GM19025 (cell line): ENCODE measurements around the gene SPATA33.
"Not testable (repeated sequence)": the region's sequence is repeated elsewhere in the genome, so short reads cannot be mapped to it uniquely, and the experiment has no call there.

Experiments used
- ATAC-seq: cut with Tn5 transposase; IDR thresholded peaks from one replicate; pipeline ENCODE4 v1.9.1; 2021; ENCODE audit warnings: mild to moderate bottlenecking, low read depth, moderate library complexity; ENCODE audit not compliant: unreplicated experiment

The SPATA33 gene

GRCh38 chr16:89624777-89625761 is 32.6 kb upstream of the SPATA33 start:
- no peak for ATAC-seq

GRCh38 chr16:89629827-89630610 is 27.6 kb upstream of the SPATA33 start:
- ATAC-seq: no peak

- no peak for ATAC-seq
Observed at GRCh38 chr16:89633064-89633631, 24.5 kb upstream of the SPATA33 start.

DNA sequence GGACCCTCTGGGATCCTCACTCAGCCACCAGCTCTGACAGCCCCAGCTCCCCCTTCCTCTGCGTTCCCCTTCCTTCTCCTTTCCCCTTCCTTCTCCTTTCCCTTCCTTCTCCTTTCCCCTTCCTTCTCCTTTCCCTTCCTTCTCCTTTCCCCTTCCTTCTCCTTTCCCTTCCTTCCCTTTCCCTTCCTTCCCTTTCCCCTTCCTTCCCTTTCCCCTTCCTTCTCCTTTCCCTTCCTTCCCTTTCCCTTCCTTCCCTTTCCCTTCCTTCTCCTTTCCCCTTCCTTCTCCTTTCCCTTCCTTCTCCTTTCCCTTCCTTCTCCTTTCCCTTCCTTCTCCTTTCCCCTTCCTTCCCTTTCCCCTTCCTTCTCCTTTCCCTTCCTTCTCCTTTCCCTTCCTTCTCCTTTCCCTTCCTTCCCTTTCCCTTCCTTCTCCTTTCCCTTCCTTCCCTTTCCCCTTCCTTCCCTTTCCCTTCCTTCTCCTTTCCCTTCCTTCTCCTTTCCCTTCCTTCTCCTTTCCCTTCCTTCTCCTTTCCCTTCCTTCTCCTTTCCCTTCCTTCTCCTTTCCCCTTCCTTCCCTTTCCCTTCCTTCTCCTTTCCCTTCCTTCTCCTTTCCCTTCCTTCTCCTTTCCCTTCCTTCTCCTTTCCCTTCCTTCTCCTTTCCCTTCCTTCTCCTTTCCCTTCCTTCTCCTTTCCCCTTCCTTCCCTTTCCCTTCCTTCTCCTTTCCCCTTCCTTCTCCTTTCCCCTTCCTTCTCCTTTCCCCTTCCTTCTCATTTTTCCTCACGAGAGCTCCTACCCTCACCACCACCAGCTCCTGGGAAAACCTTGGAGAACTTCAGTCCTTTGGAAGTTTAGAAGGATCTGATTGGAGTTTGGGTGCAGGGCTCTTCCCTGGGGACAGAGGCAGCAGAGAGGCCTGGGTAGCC is 22.9 kb upstream of the SPATA33 start:
- ATAC-seq: not testable (repeated sequence)

DNA sequence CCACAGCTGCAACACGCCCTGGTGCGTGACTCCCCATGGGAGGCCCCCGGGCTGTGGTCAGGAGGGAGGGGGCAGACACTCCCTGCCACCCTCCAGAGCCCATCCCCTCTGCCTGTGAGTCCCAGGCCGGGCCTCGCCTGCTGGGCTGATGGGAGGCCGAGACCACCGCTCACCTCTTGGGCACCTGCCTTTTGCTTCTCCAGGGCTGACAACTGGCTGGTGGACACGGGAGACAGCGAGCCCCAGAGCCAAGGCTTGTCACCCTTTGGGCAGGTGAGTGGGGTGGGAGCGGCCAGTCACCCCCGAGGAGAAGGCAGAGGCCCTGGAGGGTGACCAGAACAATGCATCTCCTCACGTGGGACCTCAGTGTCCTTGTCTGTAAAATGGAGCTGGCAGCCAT is 21.0 kb upstream of the SPATA33 start:
- no peak for ATAC-seq

DNA sequence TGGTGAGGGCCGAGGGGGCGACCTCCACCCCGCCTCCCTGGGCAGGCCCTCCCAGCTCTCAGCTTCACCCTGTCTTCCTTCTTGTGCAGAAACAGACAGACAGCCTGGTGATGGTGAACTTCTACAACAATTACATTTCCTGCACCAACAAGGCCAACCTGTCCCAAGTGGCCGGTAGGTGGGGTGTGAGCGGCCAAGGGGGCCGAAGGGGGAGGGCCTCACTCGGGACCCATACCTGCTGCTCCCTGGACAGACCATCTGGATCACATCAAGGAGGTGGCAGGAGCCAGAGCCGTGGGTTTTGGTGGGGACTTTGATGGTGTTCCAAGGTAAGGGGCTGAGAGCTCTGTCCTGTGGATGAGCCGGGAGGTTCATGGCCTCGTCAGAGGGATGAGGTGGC is 20.3 kb upstream of the SPATA33 start:
- no peak for ATAC-seq

- no peak for ATAC-seq
Observed at GRCh38 chr16:89638455-89638854, 19.2 kb upstream of the SPATA33 start.

DNA sequence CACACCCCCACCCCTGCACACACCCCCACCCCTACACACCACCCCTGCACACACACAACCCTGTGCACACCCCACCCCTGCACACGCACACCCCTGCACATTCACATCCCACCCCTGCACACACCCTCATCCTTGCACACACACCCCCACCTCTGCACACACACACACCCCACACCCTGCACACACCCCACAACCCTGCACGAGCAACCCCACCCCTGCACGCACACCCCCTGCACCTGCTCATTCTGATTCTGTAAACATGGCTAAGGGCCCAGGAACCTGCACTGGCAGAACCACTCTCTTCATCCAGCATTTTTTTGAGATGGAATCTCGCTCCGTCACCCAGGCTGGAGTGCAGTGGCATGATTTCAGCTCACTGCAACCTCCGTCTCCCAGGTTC is 18.3 kb upstream of the SPATA33 start:
- no peak for ATAC-seq

DNA sequence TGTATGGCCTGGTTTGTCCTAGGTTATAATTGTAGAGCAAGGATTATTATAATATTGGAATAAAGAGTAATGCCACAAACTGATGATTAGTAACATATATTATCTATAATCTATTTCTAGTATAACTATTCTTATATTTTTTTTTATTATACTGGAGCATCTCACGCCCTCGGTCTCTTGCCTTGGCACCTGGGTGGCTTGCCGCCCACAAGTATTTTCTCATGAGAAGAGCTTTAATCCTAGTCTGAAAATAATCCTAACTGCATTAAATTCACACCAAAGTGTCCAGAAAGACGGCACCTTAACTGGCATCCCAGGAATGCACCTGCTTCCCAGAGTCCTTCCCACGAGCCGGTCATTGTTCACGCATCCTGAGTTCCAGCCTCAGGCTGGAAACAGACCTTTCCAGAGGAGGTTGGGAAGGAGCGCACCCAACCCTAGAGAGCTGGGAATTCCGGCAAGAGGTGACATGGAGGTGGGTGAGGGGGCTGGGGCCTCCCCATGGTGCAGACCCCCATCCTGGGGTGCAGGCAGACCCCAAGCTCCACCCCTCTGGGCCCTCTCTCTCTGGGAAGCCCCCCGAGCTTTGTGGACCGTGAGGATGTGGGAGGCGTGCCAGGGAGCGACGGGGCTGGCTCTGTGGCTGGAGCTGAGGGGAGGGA is 16.0 kb upstream of the SPATA33 start:
- no peak for ATAC-seq

GRCh38 chr16:89642574-89642973 is 15.1 kb upstream of the SPATA33 start:
- no peak for ATAC-seq

DNA sequence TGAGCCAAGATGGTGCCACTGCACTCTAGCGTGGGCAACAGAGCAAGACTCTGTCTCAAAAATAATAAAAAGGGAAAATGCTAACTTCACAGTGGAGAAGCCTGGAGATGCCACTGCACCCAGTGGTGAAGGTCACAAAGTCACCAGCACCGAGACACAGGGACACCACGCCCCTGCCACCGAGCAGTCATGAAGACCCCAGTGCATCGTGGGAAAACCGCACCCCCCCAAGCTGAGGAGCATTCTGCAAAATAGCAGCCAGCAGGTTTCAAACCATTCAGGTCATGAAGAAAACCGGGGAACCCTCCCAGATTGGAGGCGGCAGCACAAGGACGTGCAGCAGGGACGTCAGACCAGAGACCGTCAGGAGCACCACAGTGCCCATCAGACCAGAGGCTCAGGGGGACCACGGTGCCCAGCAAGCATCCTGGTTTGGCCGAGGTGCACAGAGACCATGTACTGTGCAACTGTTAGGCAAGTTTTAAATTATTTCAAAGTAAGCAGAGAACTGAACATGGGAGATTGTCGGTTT is 13.8 kb upstream of the SPATA33 start:
- no peak for ATAC-seq

DNA sequence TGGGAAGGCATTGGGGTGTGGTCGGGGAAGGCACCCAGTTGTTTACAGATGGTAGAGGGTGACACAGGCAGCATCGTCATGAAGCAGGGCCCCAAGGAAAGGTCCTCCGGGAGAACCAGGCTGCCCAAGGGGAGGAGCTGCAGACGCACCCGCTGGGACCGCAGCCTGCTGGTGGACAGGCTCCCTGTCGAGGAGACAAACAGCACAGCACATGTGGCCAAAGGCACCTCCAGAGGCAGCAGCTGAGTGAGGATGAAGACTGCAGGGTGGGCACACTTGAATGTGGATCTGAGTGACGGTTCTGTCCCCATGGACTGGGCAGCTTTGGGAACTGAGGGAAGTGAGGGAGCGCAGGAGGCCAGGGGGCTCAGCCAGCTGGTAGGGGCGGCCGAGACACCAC is 12.5 kb upstream of the SPATA33 start:
- no peak for ATAC-seq

DNA sequence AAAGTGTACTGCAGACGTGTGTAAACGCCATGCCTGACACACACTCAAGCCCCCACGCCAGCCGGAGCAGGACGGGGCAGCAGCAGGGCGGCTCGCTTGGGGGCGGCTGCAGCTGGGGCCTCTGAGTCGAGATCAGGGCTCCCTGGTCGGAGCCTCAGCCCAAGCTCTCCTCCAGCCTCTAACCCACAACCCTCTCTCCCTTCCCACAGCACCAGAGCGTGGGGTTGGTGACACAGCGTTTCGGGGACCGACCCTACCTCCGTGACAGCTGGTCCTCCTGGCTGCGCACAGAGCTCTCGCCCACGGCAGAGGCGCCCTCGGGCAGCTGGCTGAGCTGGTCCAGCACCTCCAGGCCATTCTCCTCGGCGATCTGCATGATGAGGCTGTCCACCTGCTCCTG is 11.4 kb upstream of the SPATA33 start:
- no peak for ATAC-seq

DNA sequence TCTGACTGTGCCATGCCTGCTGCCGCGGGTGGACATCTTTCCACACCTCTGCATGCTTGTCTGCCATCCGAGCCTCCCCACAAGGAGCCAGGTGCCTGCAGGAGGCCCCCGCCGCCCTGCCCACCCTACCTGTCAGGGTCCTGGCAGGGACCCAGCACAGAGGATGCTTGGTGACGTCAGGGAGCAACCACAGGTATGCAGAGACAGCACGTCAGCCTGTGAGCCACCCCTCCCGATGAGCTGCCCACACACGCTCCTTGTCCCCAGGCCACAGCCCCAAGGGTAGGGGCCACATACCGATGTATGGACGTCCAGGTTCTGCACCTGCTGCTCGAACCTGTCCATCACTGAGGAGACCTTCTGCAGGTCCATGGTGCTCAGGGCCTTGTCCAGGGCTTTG is 10.7 kb upstream of the SPATA33 start:
- ATAC-seq: no peak

DNA sequence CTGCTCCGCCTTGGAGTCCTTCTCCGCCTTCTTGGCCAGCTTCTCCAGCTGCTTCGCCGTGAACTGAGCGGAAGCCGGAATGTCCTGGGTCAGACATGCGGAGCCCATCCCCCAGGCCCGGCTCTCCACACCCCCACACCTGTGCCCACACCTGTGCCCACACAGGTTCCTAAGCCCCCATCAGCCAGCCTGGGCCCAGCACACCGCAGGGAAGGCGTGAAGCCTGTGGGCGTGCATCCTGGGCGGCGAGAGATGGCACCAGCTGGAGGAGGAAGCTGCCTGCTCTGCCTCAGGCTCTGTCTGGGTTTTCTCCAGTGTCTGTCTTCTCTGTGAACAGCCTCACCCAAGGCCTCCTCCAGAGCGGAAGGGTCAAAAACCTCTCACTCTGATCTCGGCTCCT is 6.1 kb upstream of the SPATA33 start:
- no peak for ATAC-seq

- no peak for ATAC-seq
Observed at GRCh38 chr16:89653656-89654295, 3.9 kb upstream of the SPATA33 start.

DNA sequence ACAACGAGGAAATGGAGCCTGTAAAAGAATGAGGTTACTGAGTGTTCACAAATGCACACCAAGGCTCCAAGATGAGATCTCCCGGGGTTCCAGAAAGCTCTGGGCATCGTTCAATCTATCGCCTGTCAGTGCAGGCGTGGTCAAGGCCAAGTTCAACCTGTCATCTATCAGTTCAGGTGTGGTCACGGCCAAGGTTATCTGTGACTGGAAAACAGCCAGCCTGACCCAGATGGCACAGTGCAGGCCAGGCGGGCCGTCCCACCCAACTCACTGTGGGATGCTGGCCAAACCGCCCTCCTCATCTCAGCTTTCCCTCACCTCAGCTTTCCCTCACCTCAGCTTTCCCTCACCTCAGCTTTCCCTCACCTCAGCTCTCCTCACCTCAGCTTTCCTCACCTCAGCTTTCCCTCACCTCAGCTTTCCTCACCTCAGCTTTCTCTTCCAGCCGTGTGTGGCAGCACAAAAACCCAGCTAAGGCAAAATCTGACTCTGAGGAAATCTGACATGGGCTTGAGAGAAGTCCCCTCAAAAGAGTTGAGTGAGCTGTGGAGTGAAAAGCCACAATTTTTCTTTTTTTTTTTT is 2.5 kb upstream of the SPATA33 start:
- ATAC-seq: no peak

GRCh38 chr16:89656435-89657121 is 1.1 kb upstream of the SPATA33 start:
- ATAC-seq: no peak
